Endodermal cell (in vitro differentiated cells): Measurements from ENCODE around the gene MYO5B. TPM values are rescaled to one million over a fixed set of nuclear protein-coding genes. Genes with fewer than 3 reads are reported as not detected.

Experiments
- DNase-seq: peaks from one replicate; pipeline ENCODE4 v3.0.0-alpha.2; 2017
- H3K27ac ChIP-seq: 2 replicates; pipeline ENCODE4 v1.5.1; 2013; ENCODE audit warnings: mild to moderate bottlenecking, low read depth, low read length, moderate library complexity
- H3K27me3 ChIP-seq: 2 replicates; pipeline ENCODE4 v1.6.1; 2013; ENCODE audit warnings: mild to moderate bottlenecking, low read length, moderate library complexity; ENCODE audit not compliant: insufficient read depth, control insufficient read depth, poor library complexity, severe bottlenecking
- H3K36me3 ChIP-seq: 2 replicates; pipeline ENCODE4 v1.7.0; 2013; ENCODE audit warnings: mild to moderate bottlenecking, low read length, moderate library complexity; ENCODE audit not compliant: control insufficient read depth, insufficient read depth
- H3K4me1 ChIP-seq: one replicate; pipeline ENCODE4 v1.7.0; 2013; ENCODE audit warnings: low read length; ENCODE audit not compliant: control insufficient read depth, insufficient read depth
- H3K4me3 ChIP-seq: 2 replicates; pipeline ENCODE4 v1.5.1; 2013; ENCODE audit warnings: mild to moderate bottlenecking, low read length, moderate library complexity
- H3K9ac ChIP-seq: 2 replicates; pipeline ENCODE4 v1.6.1; 2013; ENCODE audit warnings: mild to moderate bottlenecking, low read length, moderate library complexity; ENCODE audit not compliant: poor library complexity, severe bottlenecking; ENCODE audit errors: extremely low read depth
- H3K9me3 ChIP-seq: 2 replicates; pipeline ENCODE4 v1.6.1; 2013; ENCODE audit warnings: mild to moderate bottlenecking, low read length, moderate library complexity; ENCODE audit not compliant: control insufficient read depth
- H3K27ac Mint-ChIP-seq: 2 replicates; pipeline ENCODE4 v1.8.0; 2020; ENCODE audit warnings: mixed read lengths
- H3K27me3 Mint-ChIP-seq: 2 replicates; pipeline ENCODE4 v1.8.0; 2021; ENCODE audit warnings: mild to moderate bottlenecking, mixed read lengths; ENCODE audit not compliant: insufficient read depth
- H3K36me3 Mint-ChIP-seq: 2 replicates; pipeline ENCODE4 v1.8.0; 2020; ENCODE audit warnings: low read depth, mixed read lengths
- H3K4me1 Mint-ChIP-seq: 2 replicates; pipeline ENCODE4 v1.8.0; 2020; ENCODE audit warnings: mixed read lengths
- H3K4me3 Mint-ChIP-seq: 2 replicates; pipeline ENCODE4 v1.8.0; 2020; ENCODE audit warnings: mild to moderate bottlenecking, moderate library complexity, mixed read lengths
- H3K9me3 Mint-ChIP-seq: 2 replicates; pipeline ENCODE4 v1.8.0; 2020; ENCODE audit warnings: mild to moderate bottlenecking, mixed read lengths
- WGBS, 2 experiments: methylation state at CpG; one replicate each; pipeline versions ENCODE4 v1.1.5 to v1.1.7; 2013; ENCODE audit warnings: missing lambda C conversion rate in 2 of 2, mixed read lengths in 1 of 2; ENCODE audit not compliant: insufficient coverage in 1 of 2, insufficient read length in 1 of 2; 5-methylcytosine and 5-hydroxymethylcytosine counted together
- total RNA-seq, 2 donors: library from RNA; stranded (reverse); fragmentation: NEBNext Ultra II Directional in 1 of 2; extraction: Animal tissue kit (Norgen Biotek cat#: 25700) in 1 of 2; gene quantifications; 2 replicates in 1 of 2; 3 replicates in 1 of 2; pipeline ENCODE4 v1.2.1, GENCODE V29; 2021
- TF ChIP-seq, protein P1 (sequence below): fragments of 200-600 bp; sonication (generic); conservative IDR thresholded peaks from 2 replicates; pipeline ENCODE4 v1.5.0; 2021; ENCODE audit warnings: antibody characterized with exemption, mild to moderate bottlenecking

Gene MYO5B
- total RNA-seq, 2 donors from 2014 or later: 12.2 to 16.8 TPM

DNA sequence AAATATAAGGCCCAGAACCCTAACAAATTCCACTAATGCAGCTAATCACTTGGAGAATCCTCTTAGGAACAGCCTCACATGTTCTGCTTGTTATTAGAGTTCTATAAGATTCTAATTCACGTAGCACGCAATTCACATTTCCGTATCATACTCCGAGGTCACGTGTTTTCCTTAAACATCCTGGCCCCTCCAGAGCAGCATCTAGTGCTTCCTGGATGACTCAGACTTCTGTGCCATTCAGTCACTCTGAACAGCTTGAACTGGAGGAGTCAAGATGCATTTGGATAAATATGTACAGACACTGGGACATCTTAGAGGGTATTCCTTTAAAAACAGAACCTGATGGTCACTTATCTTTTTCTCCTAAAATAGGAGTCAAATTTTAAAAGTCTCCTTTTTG is 156.5 kb downstream of the MYO5B start:
- H3K36me3 ChIP-seq: no peaks in the 10 kb centered on the region
- no peak overlapping the region for H3K27ac ChIP-seq
- no peaks in the 10 kb centered on the region for H3K4me1 ChIP-seq
- no peaks in the 10 kb centered on the region for H3K9me3 Mint-ChIP-seq
- no peak overlapping the region for H3K27ac Mint-ChIP-seq
- no peak overlapping the region for H3K9ac ChIP-seq
- TF ChIP-seq, protein P1, sequence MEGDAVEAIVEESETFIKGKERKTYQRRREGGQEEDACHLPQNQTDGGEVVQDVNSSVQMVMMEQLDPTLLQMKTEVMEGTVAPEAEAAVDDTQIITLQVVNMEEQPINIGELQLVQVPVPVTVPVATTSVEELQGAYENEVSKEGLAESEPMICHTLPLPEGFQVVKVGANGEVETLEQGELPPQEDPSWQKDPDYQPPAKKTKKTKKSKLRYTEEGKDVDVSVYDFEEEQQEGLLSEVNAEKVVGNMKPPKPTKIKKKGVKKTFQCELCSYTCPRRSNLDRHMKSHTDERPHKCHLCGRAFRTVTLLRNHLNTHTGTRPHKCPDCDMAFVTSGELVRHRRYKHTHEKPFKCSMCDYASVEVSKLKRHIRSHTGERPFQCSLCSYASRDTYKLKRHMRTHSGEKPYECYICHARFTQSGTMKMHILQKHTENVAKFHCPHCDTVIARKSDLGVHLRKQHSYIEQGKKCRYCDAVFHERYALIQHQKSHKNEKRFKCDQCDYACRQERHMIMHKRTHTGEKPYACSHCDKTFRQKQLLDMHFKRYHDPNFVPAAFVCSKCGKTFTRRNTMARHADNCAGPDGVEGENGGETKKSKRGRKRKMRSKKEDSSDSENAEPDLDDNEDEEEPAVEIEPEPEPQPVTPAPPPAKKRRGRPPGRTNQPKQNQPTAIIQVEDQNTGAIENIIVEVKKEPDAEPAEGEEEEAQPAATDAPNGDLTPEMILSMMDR: no peak
- H3K4me1 Mint-ChIP-seq: peaks cover 4% of the 10 kb centered on the region
- no peak overlapping the region for H3K4me3 ChIP-seq
- 91 to 94% methylated on average over 5 of the region's 5 CpGs for WGBS, 2 experiments
- DNase-seq: no peak
- H3K4me3 Mint-ChIP-seq: no peak overlapping the region
- H3K27me3 Mint-ChIP-seq: peaks cover 2% of the 10 kb centered on the region
- H3K9me3 ChIP-seq: no peaks in the 10 kb centered on the region
- no peaks in the 10 kb centered on the region for H3K27me3 ChIP-seq
- H3K36me3 Mint-ChIP-seq: peaks cover 2% of the 10 kb centered on the region

DNA sequence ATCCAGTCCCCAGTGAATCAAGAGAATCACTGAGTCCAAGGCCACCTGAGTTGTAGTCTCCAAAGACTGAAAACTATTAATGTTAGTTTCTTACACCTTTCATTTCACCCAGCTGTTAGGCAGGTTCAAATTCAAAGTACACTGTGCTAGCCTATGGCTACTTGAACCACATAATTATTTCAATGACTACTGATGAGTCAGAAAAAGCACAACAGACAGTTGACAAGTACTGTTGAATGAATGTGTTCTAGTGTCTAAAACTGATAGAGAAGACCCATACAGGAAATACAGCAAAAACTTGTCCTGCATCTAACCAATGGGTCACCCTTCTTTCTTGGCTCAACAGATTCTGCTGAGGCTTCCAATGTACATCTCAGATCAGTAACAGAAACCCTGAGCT is 160.9 kb downstream of the MYO5B start:
- Histone ChIP-seq H3K27me3 (no peaks in the 10 kb centered on the region), H3K9me3 (no peaks in the 10 kb centered on the region), H3K4me3 (no peak overlapping the region), H3K9ac (no peak overlapping the region), H3K27ac (no peak overlapping the region), H3K36me3 (no peaks in the 10 kb centered on the region), H3K4me1 (no peaks in the 10 kb centered on the region)
- no peaks in the 10 kb centered on the region for H3K9me3 Mint-ChIP-seq
- TF ChIP-seq, protein P1: no peak
- peaks cover 3% of the 10 kb centered on the region for H3K4me1 Mint-ChIP-seq
- no peak overlapping the region for H3K4me3 Mint-ChIP-seq
- H3K27ac Mint-ChIP-seq: no peak overlapping the region
- no peak for DNase-seq
- peaks cover 2% of the 10 kb centered on the region for H3K36me3 Mint-ChIP-seq
- peaks cover 2% of the 10 kb centered on the region for H3K27me3 Mint-ChIP-seq

DNA sequence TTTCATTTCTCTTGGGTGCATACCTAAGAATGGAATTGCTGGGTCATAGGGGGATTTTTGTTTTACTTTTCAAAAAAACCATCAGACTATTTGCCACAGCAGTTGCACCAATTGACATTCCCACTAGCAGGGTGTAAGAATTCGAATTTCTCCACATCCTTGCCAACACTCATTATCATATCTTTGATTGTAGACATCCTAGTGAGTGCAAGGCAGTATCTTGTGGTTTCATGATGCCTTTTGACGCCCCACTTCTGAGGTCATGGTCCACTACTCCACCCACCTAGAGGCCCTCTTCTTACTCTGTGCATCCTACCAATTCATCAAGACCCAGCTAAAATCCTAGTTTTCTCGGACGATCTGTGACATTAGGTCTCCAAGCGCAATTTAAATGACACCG is 161.9 kb downstream of the MYO5B start:
- Mint-ChIP-seq H3K9me3 (no peaks in the 10 kb centered on the region), H3K4me3 (no peak overlapping the region), H3K27ac (no peak overlapping the region), H3K27me3 (no peaks in the 10 kb centered on the region), H3K36me3 (no peaks in the 10 kb centered on the region), H3K4me1 (no peaks in the 10 kb centered on the region)
- Histone ChIP-seq H3K9ac (no peak overlapping the region), H3K27ac (no peak overlapping the region), H3K4me1 (no peaks in the 10 kb centered on the region), H3K27me3 (no peaks in the 10 kb centered on the region), H3K4me3 (no peak overlapping the region), H3K36me3 (no peaks in the 10 kb centered on the region), H3K9me3 (no peaks in the 10 kb centered on the region)
- no peak for DNase-seq
- WGBS, 2 experiments: 70 to 85% methylated on average over 4 to 6 of the region's 6 CpGs
- TF ChIP-seq, protein P1: no peak
